ENCODE measurements around the gene ART3. TPM values are rescaled to one million over a fixed set of nuclear protein-coding genes. Genes with fewer than 3 reads are reported as not detected.

Gene ART3
- total RNA-seq, 4 donors from 2014 or later, result 2.1 TPM; not detected in 3

DNA sequence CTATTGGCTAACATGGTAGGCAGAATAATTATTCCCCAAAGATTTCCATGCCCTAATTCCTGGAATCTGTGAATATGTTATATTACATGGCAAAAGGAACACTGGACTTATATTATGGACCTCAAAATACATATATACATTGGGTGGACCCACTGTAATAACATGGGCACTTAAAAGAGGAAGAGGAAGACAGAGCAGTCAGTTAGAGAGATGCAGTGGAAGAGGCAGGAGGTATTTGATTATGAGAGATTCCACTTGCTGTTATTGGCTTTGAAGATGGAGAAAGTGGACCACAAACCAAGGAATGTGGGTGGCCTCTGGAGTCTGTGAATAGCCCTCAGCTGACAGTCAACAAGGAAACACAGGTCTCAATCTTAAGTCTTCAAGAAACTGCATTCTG lies 14.0 kb upstream of the ART3 start:
- TF ChIP-seq, protein P1, sequence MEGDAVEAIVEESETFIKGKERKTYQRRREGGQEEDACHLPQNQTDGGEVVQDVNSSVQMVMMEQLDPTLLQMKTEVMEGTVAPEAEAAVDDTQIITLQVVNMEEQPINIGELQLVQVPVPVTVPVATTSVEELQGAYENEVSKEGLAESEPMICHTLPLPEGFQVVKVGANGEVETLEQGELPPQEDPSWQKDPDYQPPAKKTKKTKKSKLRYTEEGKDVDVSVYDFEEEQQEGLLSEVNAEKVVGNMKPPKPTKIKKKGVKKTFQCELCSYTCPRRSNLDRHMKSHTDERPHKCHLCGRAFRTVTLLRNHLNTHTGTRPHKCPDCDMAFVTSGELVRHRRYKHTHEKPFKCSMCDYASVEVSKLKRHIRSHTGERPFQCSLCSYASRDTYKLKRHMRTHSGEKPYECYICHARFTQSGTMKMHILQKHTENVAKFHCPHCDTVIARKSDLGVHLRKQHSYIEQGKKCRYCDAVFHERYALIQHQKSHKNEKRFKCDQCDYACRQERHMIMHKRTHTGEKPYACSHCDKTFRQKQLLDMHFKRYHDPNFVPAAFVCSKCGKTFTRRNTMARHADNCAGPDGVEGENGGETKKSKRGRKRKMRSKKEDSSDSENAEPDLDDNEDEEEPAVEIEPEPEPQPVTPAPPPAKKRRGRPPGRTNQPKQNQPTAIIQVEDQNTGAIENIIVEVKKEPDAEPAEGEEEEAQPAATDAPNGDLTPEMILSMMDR (IDR thresholded peaks at IDR 0.05), result no peak
- no peak for TF ChIP-seq POLR2A (IDR thresholded peaks at IDR 0.05)
- no peaks in the 10 kb centered on the region for H3K36me3 ChIP-seq
- no peak overlapping the region for H3K4me3 ChIP-seq (replicated peaks in 1 of 3)
- DNase-seq, result no peak
- no peak overlapping the region for H3K27ac ChIP-seq
- no peaks in the 10 kb centered on the region for H3K4me1 ChIP-seq
- intact Hi-C loops (cut with DNase I), result loop anchor here (10.0 kb wide), 1 partner anchor 166 kb away; no protein-coding TSS in a partner anchor
- no peaks in the 10 kb centered on the region for H3K9me3 ChIP-seq
- no peaks in the 10 kb centered on the region for H3K27me3 ChIP-seq

GRCh38 chr4:76061421-76061820 lies 13.1 kb upstream of the ART3 start:
- Histone ChIP-seq H3K27ac (no peak overlapping the region), H3K27me3 (no peaks in the 10 kb centered on the region), H3K4me1 (no peaks in the 10 kb centered on the region), H3K4me3 (replicated peaks in 1 of 3) (no peak overlapping the region), H3K36me3 (no peaks in the 10 kb centered on the region), H3K9me3 (no peaks in the 10 kb centered on the region)
- no peak for TF ChIP-seq POLR2A (IDR thresholded peaks at IDR 0.05)
- TF ChIP-seq, protein P1 (IDR thresholded peaks at IDR 0.05), result no peak
- 63 to 66% methylated on average over 1 of the region's 1 CpG for WGBS, 2 donors
- DNase-seq, result no peak
- intact Hi-C loops (cut with DNase I), result loop anchor here (10.0 kb wide), 1 partner anchor 167 kb away; no protein-coding TSS in a partner anchor

GRCh38 chr4:76061982-76062381 lies 12.5 kb upstream of the ART3 start:
- H3K27me3 ChIP-seq, result no peaks in the 10 kb centered on the region
- TF ChIP-seq, protein P1 (IDR thresholded peaks at IDR 0.05), result no peak
- no peak for TF ChIP-seq POLR2A (IDR thresholded peaks at IDR 0.05)
- no peaks in the 10 kb centered on the region for H3K36me3 ChIP-seq
- H3K27ac ChIP-seq, result no peak overlapping the region
- intact Hi-C loops (cut with DNase I), result loop anchor here (10.0 kb wide), 1 partner anchor 167 kb away; no protein-coding TSS in a partner anchor
- no peaks in the 10 kb centered on the region for H3K4me1 ChIP-seq
- no peak for DNase-seq
- H3K9me3 ChIP-seq, result no peaks in the 10 kb centered on the region
- 50 to 66% methylated on average over 1 of the region's 1 CpG for WGBS, 2 donors
- no peak overlapping the region for H3K4me3 ChIP-seq (replicated peaks in 1 of 3)

DNA sequence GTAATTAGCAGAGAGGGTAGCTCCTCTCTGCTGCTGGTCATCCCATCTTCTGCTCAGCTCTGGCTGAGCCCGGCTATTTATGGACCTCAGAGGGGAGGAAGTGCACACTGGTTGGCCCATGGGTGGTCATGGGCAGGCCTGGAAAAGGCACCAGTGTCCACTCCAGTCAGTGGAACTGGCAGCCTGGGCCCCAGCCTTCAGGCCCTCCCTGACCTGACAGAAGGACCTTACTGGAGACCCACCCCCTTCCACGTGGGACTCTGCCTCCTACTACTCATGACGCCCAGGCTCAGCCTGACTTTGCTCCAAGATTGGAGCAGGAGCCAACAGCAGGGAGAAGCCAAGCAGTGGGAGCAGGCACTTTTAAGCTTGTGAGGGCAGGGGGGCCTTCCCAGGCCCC lies 8.0 kb upstream of the ART3 start:
- no peak overlapping the region for H3K4me3 ChIP-seq (replicated peaks in 1 of 3)
- H3K36me3 ChIP-seq, result no peaks in the 10 kb centered on the region
- no peak overlapping the region for H3K27ac ChIP-seq
- intact Hi-C loops (cut with DNase I), result loop anchor here (5.0 to 10.0 kb wide), 2 partner anchors 69 to 172 kb away; no protein-coding TSS in a partner anchor
- no peaks in the 10 kb centered on the region for H3K4me1 ChIP-seq
- no peak for TF ChIP-seq POLR2A (IDR thresholded peaks at IDR 0.05)
- TF ChIP-seq, protein P1 (IDR thresholded peaks at IDR 0.05), result no peak
- WGBS, 2 donors, result 46 to 70% methylated on average over 2 to 3 of the region's 3 CpGs
- H3K9me3 ChIP-seq, result no peaks in the 10 kb centered on the region
- H3K27me3 ChIP-seq, result no peaks in the 10 kb centered on the region
- DNase-seq, result no peak

DNA sequence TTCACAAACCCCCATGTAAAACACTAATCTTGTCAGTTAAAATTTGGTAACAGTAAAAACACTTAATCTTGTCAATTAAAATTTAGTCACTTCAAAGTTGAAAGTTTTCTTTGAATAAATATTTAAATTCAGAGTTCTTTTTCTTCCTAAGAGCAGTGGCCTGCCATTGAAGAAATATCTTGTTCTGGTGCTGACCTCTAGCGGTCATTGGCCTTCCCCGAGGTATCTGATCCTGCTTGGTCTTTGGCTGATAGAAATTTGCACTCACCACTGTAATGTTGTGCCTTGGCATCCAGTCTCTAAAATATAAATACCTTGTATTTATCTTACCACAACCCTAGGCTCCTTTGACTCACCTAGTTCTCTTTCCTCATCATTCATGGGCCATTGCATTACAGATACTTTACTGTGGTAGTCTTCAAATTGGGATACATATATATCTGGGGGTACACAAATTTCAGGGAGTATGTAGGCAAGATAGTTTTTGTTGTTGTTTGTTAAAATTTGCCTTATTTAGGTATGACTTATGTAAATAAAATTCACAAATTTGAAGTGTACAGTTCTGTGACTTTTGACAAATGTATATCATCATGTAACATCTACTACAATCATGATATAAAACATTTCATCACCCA lies 6.7 kb upstream of the ART3 start:
- Histone ChIP-seq H3K27ac (no peak overlapping the region), H3K36me3 (no peaks in the 10 kb centered on the region), H3K4me3 (replicated peaks in 1 of 3) (no peak overlapping the region), H3K4me1 (no peaks in the 10 kb centered on the region), H3K27me3 (no peaks in the 10 kb centered on the region), H3K9me3 (no peaks in the 10 kb centered on the region)
- intact Hi-C loops (cut with DNase I), result loop anchor here (5.0 to 10.0 kb wide), 2 partner anchors 70 to 173 kb away; no protein-coding TSS in a partner anchor
- peak; percentile 67 to 75 for DNase-seq
- TF ChIP-seq, protein P1 (IDR thresholded peaks at IDR 0.05), result peak; percentile 38 to 84 (median 62)
- TF ChIP-seq POLR2A (IDR thresholded peaks at IDR 0.05), result no peak
- WGBS, 2 donors, result 0% methylated on average over 2 of the region's 2 CpGs

Measured in thyroid gland (tissue), 4 donors.